Hippocampal formation (tissue), 2 donors: ENCODE measurements around the gene TWSG1.
"Not testable (repeated sequence)": the region's sequence is repeated elsewhere in the genome, so short reads cannot be mapped to it uniquely, and the experiment has no call there.

Source experiments
- DNase-seq, 2 donors: peaks; one replicate each; lab custom pipeline; 2025; lab: John Stamatoyannopoulos, UW

The TWSG1 gene

GRCh38 chr18:9392726-9393125 lies 58.2 kb downstream of the TWSG1 start:
- no peak for DNase-seq

DNA sequence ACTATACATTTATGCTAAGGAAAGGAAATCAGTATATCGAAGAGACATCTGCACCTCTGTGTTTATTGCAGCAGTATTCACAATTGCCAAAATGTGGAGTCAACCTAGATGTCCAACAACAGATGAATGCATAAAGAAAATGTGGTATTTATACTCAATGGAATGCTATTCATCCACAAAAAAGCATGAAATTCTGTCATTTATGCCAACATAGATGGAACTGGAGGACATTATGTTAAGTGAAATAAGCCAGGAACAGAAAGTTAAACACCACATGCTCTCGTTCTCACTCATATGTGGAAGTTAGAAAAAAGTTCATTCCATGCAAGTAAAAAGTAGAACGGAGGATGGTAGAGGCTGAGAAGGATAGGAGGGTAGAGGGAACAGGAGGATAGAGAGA lies 59.5 kb downstream of the TWSG1 start:
- no peak for DNase-seq

DNA sequence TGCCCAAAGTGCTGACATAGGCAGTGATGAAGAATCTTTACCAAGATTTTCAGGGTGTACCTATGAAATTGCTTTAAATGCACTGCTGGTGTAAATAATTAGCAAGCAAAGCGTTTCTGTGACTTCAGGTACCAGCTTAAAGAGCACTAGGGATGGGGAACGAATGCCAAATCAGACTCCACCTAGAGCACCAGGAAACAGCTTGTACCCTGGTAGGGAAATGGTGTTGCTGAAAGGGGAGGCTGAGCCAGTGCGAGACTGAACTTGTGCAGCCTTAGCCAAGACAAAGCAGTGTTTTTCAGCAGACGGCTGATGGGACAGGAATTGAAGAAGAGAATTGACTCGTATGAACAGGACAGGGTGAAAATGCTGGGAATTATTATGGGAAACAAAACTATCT lies 65.6 kb downstream of the TWSG1 start:
- DNase-seq, result no peak

DNA sequence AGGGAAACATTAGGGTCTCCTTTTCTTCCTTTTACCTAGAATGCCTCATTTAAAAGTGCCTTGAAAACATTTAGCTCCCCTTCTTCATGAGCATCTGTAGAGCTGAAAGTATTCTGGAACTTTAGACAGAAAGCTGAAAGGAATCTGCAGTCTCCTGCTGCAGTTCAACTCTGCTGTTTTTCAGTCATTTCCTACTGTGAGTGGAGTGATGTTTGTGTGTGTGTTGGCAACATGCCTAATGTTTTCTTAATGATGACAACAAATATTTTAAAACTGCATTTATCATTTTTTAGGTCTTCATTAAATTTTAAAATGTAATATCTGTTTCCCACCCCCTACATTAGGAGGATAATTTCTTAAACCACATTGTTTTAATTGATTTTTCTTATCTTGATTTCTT lies 66.6 kb downstream of the TWSG1 start:
- DNase-seq, result no peak

- not testable (repeated sequence) for DNase-seq
Measured at GRCh38 chr18:9402358-9403007, 67.9 kb downstream of the TWSG1 start.

DNA sequence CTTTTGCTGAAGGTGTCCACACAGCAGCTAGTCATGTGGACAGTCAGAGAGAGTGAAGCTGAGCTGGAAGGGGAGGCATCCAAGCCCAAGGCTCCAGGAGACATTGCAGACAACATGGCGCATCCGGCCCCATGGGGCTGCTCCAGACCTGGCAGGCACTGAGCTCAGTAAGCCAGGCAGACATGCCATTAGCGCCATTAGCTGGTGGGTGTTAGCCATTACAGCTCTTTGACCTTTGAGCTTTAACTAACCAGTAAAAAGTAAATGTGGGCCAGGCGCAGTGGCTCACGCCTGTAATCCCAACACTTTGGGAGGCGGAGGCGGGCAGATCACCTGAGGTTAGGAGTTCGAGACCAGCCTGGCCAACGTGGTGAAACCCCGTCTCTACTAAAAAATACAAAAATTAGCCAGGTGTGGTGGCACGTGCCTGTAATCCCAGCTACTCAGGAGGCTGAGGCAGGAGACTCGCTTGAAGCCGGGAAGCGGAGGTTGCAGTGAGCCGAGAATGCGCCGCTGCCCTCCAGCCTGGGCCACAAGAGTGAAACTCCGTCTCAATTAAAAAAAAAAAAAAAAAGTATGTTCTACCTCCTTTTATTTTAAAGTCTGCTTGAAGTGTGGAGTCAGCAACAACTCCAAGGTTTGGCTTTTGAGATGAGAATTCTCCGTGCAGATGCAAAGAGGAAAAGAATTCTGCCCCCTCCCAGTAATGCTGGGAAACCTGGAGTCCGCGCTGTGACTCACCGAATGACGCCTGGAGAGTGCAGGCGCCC lies 69.4 kb downstream of the TWSG1 start:
- no peak for DNase-seq

- no peak for DNase-seq
Measured at GRCh38 chr18:9404565-9405060, 70.0 kb downstream of the TWSG1 start.

GRCh38 chr18:9405130-9405529 lies 70.6 kb downstream of the TWSG1 start:
- no peak for DNase-seq

DNA sequence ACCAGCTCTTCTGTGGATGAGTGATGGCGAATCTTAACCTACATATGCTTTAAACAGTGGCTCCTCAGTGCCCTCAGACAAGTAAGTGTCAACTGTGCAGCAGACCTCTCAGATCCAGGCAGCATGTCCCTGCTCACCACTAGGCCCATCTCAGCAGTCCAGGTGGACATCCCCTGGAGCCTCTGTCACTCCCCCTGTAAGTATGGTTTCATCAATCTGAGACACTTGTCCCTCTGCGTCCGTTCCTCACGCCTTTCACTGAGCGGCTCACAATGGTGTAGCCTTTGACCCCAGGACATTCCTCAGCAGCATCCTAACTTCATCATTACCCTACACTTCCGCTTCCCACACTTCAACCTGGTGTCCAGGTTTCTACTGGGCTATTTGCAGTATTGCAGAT lies 71.4 kb downstream of the TWSG1 start:
- DNase-seq, result no peak

- no peak for DNase-seq
Measured at GRCh38 chr18:9410515-9410914, 75.9 kb downstream of the TWSG1 start.

DNA sequence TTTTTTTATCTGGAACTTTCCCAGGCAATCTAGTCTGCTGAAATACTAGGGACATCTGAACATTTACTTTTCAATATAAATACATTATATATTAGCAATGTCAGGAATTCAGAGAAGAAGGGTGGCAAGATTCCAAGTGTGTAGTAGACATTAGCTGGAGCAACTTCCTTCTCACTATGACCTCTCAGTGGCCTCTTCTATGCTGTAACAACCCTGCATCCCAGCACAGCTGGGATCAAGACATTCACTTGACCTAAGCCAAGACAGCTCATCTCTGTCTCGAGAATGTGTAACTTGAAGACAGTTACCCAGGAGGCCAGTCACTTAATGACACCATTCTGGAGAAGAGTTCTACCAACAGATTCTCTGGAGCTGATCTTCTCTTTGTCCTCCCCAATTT lies 79.0 kb downstream of the TWSG1 start:
- no peak for DNase-seq

GRCh38 chr18:9416563-9417072 lies 82.0 kb downstream of the TWSG1 start:
- DNase-seq, result no peak

DNA sequence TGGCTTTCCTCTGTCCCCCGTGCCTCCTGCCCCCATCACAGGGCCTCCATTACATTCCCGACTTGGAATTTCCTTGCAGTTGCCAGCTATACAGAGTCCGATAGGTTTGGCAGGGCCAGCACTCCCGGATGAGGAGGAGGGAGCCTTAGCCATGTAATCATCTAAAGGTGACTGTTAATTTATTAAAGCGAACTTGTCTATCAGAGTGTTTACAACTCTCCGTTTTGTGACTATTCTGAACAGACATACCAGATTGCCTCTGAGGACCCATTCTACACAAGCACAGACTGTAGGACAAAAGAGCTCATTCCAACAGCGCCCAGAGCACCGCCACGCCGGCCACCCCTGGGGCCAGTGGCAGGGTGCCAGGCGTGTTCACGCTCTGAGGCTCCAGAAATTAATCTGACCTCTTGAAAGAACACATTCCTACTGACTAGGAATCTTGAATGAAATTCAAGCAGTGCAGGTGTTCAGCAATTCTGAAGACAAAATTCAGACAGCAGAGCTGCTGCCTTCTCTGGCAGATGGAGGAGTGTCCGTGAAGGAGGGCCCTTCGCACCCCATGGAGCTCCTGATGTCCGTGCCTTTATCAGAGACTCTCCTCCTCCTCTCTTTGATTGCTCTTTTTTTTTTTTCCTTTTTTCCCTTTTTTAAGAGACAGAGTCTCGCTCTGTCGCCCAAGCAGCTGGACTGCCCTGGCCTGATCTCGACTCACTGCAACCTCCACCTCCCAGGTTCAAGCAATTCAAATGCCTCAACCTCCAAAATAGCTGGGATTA lies 82.7 kb downstream of the TWSG1 start:
- DNase-seq, result no peak

- no peak for DNase-seq
Measured at GRCh38 chr18:9418047-9418690, 83.6 kb downstream of the TWSG1 start.

DNA sequence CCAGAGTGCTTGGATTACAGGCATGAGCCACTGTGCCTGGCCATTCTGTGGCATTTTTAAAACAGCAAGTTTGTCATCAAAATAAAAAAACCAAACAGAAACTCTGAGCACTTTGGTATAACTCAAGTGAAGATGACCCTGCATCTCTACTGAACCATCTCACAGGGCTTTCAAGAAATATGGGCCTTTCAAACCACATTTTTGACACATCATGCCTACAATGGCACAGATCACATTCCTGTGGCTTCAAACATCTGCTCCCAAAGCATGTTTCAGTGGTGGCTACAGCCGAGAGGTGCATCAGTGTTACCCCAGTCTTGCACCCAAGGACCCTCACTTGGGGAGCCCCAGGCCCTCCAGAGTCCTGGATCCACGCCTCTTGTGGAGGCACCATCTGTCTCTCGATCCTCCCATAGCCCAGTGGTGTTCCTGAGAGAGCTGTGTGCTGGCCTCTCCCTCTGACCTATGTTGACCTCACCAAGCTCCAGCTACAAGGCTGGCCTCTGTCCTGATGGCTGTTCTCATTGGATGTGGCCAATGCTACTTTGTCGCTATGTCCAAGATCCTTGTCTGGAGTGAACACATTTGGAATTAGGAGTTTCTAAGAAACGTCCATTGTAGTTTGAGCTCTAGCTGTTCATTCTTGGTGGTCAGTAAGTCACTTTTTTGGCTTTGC lies 85.5 kb downstream of the TWSG1 start:
- DNase-seq, result no peak

GRCh38 chr18:9421096-9421900 lies 86.7 kb downstream of the TWSG1 start:
- DNase-seq, result no peak

DNA sequence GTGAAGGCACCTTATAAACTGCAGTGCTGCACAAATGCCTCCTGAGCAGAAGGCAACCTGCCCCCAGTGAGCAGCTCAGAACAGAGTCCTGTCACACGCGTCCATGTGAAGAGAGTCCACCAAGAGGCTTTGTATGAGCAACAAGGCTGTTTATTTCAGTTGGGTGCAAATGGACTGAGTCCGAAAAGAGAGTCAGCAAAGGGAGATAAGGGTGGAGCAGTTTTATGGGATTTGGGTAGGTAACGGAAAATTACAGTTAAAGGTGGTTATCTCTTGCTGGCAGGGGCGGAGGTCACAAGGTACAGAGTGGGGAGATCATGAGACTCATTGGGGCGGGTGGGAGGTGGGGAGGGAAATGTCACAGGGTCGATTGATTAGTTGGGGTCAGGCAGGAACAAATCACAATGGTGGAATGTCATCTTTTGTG lies 87.3 kb downstream of the TWSG1 start:
- no peak for DNase-seq

GRCh38 chr18:9422816-9423519 lies 88.4 kb downstream of the TWSG1 start:
- no peak for DNase-seq

- DNase-seq, result not testable (repeated sequence)
Measured at GRCh38 chr18:9423648-9424047, 89.1 kb downstream of the TWSG1 start.

DNA sequence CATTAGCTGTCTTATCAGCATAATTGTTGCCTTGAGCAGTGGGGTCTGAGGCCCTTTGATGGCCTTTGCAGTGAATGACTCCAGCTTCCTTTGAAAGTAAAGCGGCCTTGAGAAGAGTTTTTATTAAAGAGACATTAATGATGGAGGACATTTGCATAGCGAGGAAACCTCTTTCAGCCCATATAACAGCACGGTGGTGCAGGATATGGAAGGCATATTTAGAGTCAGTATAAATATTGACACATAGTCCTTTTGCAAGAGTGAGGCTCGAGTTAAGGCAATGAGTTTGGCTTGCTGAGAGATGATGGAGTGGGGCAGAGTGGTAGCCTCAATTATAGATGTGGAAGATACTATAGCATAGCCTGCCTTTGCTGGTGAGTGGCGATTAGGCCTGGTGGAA lies 89.7 kb downstream of the TWSG1 start:
- DNase-seq, result not testable (repeated sequence)
